K562 (cell line): ENCODE data around the gene IFT172. TPM values are rescaled to one million over a fixed set of nuclear protein-coding genes. Genes with fewer than 3 reads are reported as not detected.
A peak's percentile ranks its signal among the peaks of the same experiment; 100 is the strongest.

ENCODE experiments used
- CAMTA2 ChIP-seq: fragments of 250-450 bp; sonication (Bioruptor Pico); conservative IDR thresholded peaks from 2 replicates; pipeline ENCODE4 v1.5.1; 2022
- CBX5 ChIP-seq: IDR thresholded peaks from 2 replicates; pipeline ENCODE4 v1.6.1; 2014; ENCODE audit warnings: low read depth, borderline replicate concordance
- CCNT2 ChIP-seq: IDR thresholded peaks from 2 replicates; pipeline ENCODE4 v1.6.1; 2011; ENCODE audit warnings: borderline replicate concordance, low read depth, mild to moderate bottlenecking, moderate library complexity, mixed read lengths, low read length; ENCODE audit not compliant: insufficient read length; ENCODE audit errors: extremely low read depth
- CREB5 ChIP-seq: fragments of 250-450 bp; sonication (Bioruptor Pico); IDR thresholded peaks from 2 replicates; pipeline ENCODE4 v1.5.0; 2020; ENCODE audit warnings: mild to moderate bottlenecking
- CTBP1 ChIP-seq: fragments of 450-650 bp; IDR thresholded peaks from 2 replicates; pipeline ENCODE4 v1.6.1; 2016; ENCODE audit warnings: borderline replicate concordance
- GATAD2A ChIP-seq: fragments of 450-650 bp; IDR thresholded peaks from 2 replicates; pipeline ENCODE4 v1.6.1; 2017
- GTF3C2 ChIP-seq: IDR thresholded peaks from 3 replicates; pipeline ENCODE4 v1.6.1; 2011; ENCODE audit warnings: borderline replicate concordance, mild to moderate bottlenecking, moderate library complexity; ENCODE audit not compliant: insufficient read length; ENCODE audit errors: extremely low read depth
- KAT7 ChIP-seq: sonication (generic); formaldehyde crosslinking; IDR thresholded peaks from 2 replicates; pipeline ENCODE4 v1.8.0; 2022; ENCODE audit warnings: missing genetic modification reagents, mild to moderate bottlenecking, borderline replicate concordance
- MAX ChIP-seq: sonication (generic); formaldehyde crosslinking; IDR thresholded peaks from 2 replicates; pipeline ENCODE4 v1.9.0; 2022; ENCODE audit warnings: mild to moderate bottlenecking, missing genetic modification reagents
- SAFB2 ChIP-seq: fragments of 200-400 bp; formaldehyde crosslinking; IDR thresholded peaks from 2 replicates; pipeline ENCODE4 v1.6.1; 2018; ENCODE audit warnings: borderline replicate concordance, low read length, low read depth, moderate library complexity; ENCODE audit not compliant: severe bottlenecking
- ZBTB40 ChIP-seq, 2 experiments: fragments of 450-650 bp in 1 of 2; sonication (generic) in 1 of 2; formaldehyde crosslinking in 1 of 2; IDR thresholded peaks; 2 replicates each; pipeline versions ENCODE4 v1.7.1 to v1.9.0; 2016 to 2022; ENCODE audit warnings: inconsistent platforms in 1 of 2, mild to moderate bottlenecking in 1 of 2, missing genetic modification reagents in 1 of 2
- ZNF146 ChIP-seq: IDR thresholded peaks from one replicate; pipeline ENCODE4 v1.6.1; 2018; ENCODE audit warnings: missing compliant biosample characterization; ENCODE audit not compliant: unreplicated experiment
- ZNF707 ChIP-seq: fragments of 250-450 bp; sonication (Bioruptor Pico); conservative IDR thresholded peaks from 2 replicates; pipeline ENCODE4 v1.8.0; 2022; ENCODE audit warnings: inconsistent platforms, mild to moderate bottlenecking, moderate library complexity
- polyA plus RNA-seq, 8 experiments: library from polyadenylated mRNA; depleted of rRNA in 4 of 8; stranded (reverse) in 5 of 8; unstranded in 3 of 8; fragments of >200 nt; fragmentation: Nextera tagmentation in 2 of 8; fragmentation: Illumina TruSeq in 1 of 8; extraction: Ambion mirVana in 2 of 8; extraction: Trizol in 1 of 8; gene quantifications; 2 replicates each; pipeline versions ENCODE4 v1.2.1 to v1.2.3, GENCODE V29; 2011 to 2014; ENCODE audit warnings: inconsistent platforms in 1 of 8, missing spikeins in 1 of 8
- total RNA-seq, 7 experiments: library from RNA; depleted of rRNA in 6 of 7; stranded (reverse); fragments of >200 nt in 6 of 7; fragmentation: Illumina TruSeq in 2 of 7; extraction: Trizol in 2 of 7; gene quantifications; 2 replicates each; pipeline versions ENCODE4 v1.2.1 to v1.2.3, GENCODE V29; 2011 to 2021; ENCODE audit warnings: low replicate concordance in 1 of 7

IFT172 gene
- total and polyA plus RNA-seq, 9 of the 15 experiments (the other 6 are each of a cell fraction or from before 2014, with no cell fraction given): 5.6 to 19.1 (median 13.5) TPM

GRCh38 chr2:27407798-27408491 lies 81.6 kb downstream of the IFT172 start (continued):
- TF ChIP-seq CREB5 (CRISPR knock-in tag) (no peak), KAT7 (CRISPR knock-in tag) (peak; percentile 68; the same call in 1 of the 2 replicates), GTF3C2 (no peak), CCNT2 (no peak), SAFB2 (no peak), CTBP1 (no peak), CBX5 (no peak), GATAD2A (no peak), CAMTA2 (CRISPR knock-in tag) (no peak), ZBTB40 (IDR thresholded peaks at IDR 0.05) (0 out of 2 replicates have a peak, but pooled peaks have one; percentile 15), ZBTB40 (CRISPR knock-in tag; IDR thresholded peaks at IDR 0.05) (no peak), ZNF146 (CRISPR knock-in tag) (no peak), ZNF707 (CRISPR knock-in tag) (no peak), MAX (no peak)
